SK-N-SH treated with all-trans-retinoic acid at 6 μM for 48 hours (cell line): ENCODE results near the gene DENND4C.

Experiments used
- ARNTL ChIP-seq: fragments of 450-650 bp; formaldehyde crosslinking; IDR thresholded peaks from 2 replicates; pipeline ENCODE4 v1.5.0; 2020; ENCODE audit warnings: low read depth, mild to moderate bottlenecking, moderate library complexity, borderline replicate concordance
- ESRRG ChIP-seq: fragments of 250-450 bp; sonication (Bioruptor Pico); IDR thresholded peaks from 2 replicates; pipeline ENCODE4 v1.6.1; 2021; ENCODE audit warnings: mild to moderate bottlenecking
- GLIS3 ChIP-seq: fragments of 250-450 bp; sonication (Bioruptor Pico); IDR thresholded peaks from 2 replicates; pipeline ENCODE4 v1.5.0; 2020; ENCODE audit warnings: mild to moderate bottlenecking, moderate library complexity
- PATZ1 ChIP-seq: fragments of 250-450 bp; sonication (Bioruptor Pico); IDR thresholded peaks from 2 replicates; pipeline ENCODE4 v1.8.0; 2020; ENCODE audit warnings: mild to moderate bottlenecking, moderate library complexity, borderline replicate concordance
- POU6F1 ChIP-seq: fragments of 250-450 bp; sonication (Bioruptor Pico); IDR thresholded peaks from 2 replicates; pipeline ENCODE4 v1.8.0; 2021; ENCODE audit warnings: low read depth, mild to moderate bottlenecking, moderate library complexity, borderline replicate concordance
- ZFP30 ChIP-seq: fragments of 450-650 bp; formaldehyde crosslinking; IDR thresholded peaks from 2 replicates; pipeline ENCODE4 v1.5.0; 2022; ENCODE audit warnings: mild to moderate bottlenecking, moderate library complexity

GRCh38 chr9:19286634-19287188 is 56.2 kb downstream of the DENND4C start:
- TF ChIP-seq PATZ1 (CRISPR knock-in tag) (no peak), POU6F1 (no peak), GLIS3 (no peak), ZFP30 (no peak), ARNTL (CRISPR knock-in tag) (no peak), ESRRG (CRISPR knock-in tag) (no peak)
